GM10266 (cell line): ENCODE measurements around the gene AKAP13.
"Not testable (repeated sequence)": the region's sequence is repeated elsewhere in the genome, so short reads cannot be mapped to it uniquely, and the experiment has no call there.

ENCODE experiments used
- DNase-seq: peaks from one replicate; pipeline ENCODE4 v3.0.0; 2012; ENCODE audit errors: extremely low spot score
- TF ChIP-seq, protein P1 (sequence below): IDR thresholded peaks from 2 replicates; pipeline ENCODE4 v1.5.1; 2012; ENCODE audit warnings: mild to moderate bottlenecking, low read depth; ENCODE audit not compliant: control insufficient read depth, insufficient read depth; ENCODE audit errors: missing control alignments

Gene AKAP13

GRCh38 chr15:85439996-85440395 is 59.6 kb downstream of the AKAP13 start:
- DNase-seq: no peak
- TF ChIP-seq, protein P1, sequence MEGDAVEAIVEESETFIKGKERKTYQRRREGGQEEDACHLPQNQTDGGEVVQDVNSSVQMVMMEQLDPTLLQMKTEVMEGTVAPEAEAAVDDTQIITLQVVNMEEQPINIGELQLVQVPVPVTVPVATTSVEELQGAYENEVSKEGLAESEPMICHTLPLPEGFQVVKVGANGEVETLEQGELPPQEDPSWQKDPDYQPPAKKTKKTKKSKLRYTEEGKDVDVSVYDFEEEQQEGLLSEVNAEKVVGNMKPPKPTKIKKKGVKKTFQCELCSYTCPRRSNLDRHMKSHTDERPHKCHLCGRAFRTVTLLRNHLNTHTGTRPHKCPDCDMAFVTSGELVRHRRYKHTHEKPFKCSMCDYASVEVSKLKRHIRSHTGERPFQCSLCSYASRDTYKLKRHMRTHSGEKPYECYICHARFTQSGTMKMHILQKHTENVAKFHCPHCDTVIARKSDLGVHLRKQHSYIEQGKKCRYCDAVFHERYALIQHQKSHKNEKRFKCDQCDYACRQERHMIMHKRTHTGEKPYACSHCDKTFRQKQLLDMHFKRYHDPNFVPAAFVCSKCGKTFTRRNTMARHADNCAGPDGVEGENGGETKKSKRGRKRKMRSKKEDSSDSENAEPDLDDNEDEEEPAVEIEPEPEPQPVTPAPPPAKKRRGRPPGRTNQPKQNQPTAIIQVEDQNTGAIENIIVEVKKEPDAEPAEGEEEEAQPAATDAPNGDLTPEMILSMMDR: no peak

- TF ChIP-seq, protein P1: no peak
- peak; percentile 46 for DNase-seq
Observed at GRCh38 chr15:85440451-85440850, 60.0 kb downstream of the AKAP13 start.

DNA sequence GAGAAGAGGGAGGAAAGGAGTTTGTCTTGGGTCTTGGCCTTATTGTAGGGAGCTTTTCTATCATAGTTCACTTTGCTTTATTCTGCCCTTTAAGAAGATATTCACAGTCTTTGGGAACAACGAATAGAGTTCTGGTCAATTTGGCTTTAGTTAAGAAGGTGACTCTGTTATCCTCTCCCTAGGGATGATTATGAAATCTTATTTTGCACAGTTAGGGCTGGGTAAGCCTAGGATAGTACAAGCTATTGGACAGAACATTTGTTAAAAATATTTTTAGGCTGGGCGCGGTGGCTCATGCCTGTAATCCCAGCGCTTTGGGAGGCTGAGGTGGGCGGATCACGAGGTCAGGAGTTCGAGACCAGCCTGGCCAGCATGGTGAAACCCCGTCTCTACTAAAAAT is 61.5 kb downstream of the AKAP13 start:
- DNase-seq: not testable (repeated sequence)

DNA sequence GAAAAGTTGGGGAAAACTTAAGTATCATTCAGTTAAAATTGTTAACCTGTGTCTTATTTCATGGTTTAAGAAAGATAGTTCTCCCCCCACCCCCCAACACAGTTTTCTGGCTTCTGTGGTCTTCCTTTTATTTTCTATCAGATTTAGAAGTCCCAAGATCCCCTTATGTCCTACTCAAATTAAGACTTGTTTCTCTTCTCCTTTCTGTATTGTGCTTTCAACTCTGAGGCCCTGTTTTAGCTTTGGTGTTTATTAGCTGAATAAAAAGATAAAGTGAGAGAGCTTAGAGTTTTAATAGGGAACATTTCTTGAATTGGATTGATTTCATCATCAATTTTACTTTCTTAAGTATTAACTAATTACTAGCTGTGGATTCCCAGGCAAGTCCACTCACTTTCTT is 62.6 kb downstream of the AKAP13 start:
- no peak for DNase-seq
- TF ChIP-seq, protein P1: no peak

GRCh38 chr15:85443593-85444087 is 63.2 kb downstream of the AKAP13 start:
- TF ChIP-seq, protein P1: no peak
- DNase-seq: no peak

DNA sequence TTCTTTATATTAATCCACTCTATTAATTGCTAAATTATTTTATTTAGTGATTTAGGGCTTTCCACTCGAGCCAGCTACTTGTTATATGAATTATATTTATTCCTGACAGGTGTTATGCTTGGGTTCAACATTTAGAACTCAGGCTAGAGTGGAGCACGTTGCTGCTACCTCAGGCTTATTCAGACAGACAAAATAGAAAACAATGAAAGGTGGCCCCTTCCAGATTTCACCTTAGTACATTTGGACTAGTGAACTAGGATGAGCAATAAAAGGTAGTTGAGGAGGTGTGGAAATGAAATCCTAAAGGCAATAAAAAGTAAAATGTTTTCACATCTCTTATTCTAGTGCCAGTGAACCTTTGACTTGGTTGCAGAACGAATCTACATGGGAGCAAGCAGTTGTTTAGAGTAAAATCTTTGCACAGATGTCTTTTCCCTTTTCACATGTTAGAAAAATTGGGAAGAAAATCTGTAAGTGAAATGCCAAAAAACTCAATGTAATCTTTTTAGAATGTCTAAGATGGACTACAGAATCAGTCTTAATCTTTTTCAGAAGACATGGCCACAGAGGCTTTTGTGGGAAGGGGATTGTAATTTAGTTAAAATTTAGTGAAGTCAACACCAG is 63.8 kb downstream of the AKAP13 start:
- TF ChIP-seq, protein P1: no peak
- no peak for DNase-seq

- TF ChIP-seq, protein P1: no peak
Observed at GRCh38 chr15:85445361-85445760, 65.0 kb downstream of the AKAP13 start.

More at GRCh38 chr15:85445361-85445760, 65.0 kb downstream of the AKAP13 start:
- DNase-seq: no peak
